B cell (primary cell): ENCODE data around the gene KIF16B. TPM values are rescaled to one million over a fixed set of nuclear protein-coding genes. Genes with fewer than 3 reads are reported as not detected.

Source experiments
- ATAC-seq: fragments of 200-7000 bp; cut with Tn5 transposase; one replicate; pipeline ENCODE4 v1.10.0; 2021; ENCODE audit warnings: low read depth, mild to moderate bottlenecking, moderate number of reproducible peaks, moderate library complexity
- CTCF ChIA-PET: fragments of 350-600 bp; sonication (Branson Sonifier 250); formaldehyde crosslinking; loops from one replicate; lab custom pipeline; 2021; ENCODE audit warnings: antibody characterized with exemption, inconsistent platforms; lab: Charles Lee
- POLR2A ChIA-PET: fragments of 350-600 bp; sonication (Branson Sonifier 250); formaldehyde crosslinking; loops from one replicate; lab custom pipeline; 2021; ENCODE audit warnings: antibody characterized with exemption; lab: Charles Lee
- DNase-seq: peaks from one replicate; pipeline ENCODE4 v3.0.0; 2013
- H2AFZ ChIP-seq: 2 replicates; pipeline ENCODE4 v1.6.1; 2012; ENCODE audit warnings: mild to moderate bottlenecking, low read depth, low read length; ENCODE audit not compliant: insufficient read depth, poor library complexity, severe bottlenecking
- H3K27ac ChIP-seq, 2 donors: 1 replicate in 1 of 2; 2 replicates in 1 of 2; pipeline ENCODE4 v1.5.1; 2012 to 2013; ENCODE audit warnings: low read length in 2 of 2, mild to moderate bottlenecking in 2 of 2, moderate library complexity in 1 of 2
- H3K27me3 ChIP-seq, 4 experiments: fragments of 200-600 bp in 1 of 4; sonication (generic) in 1 of 4; replicated peaks in 1 of 4; 1 replicate in 2 of 4; 2 replicates in 2 of 4; pipeline versions ENCODE4 v1.6.1 to v1.7.0; 2013 to 2016; ENCODE audit warnings: low read length in 3 of 4, mild to moderate bottlenecking in 2 of 4, mixed read lengths in 1 of 4, moderate library complexity in 1 of 4; ENCODE audit not compliant: insufficient read depth in 4 of 4, control insufficient read depth in 3 of 4; ENCODE audit errors: control extremely low read depth in 1 of 4
- H3K36me3 ChIP-seq, 2 experiments: replicated peaks in 1 of 2; 1 replicate in 1 of 2; 2 replicates in 1 of 2; pipeline versions ENCODE4 v1.6.1 to v1.7.1; 2013; ENCODE audit warnings: low read length in 1 of 2; ENCODE audit not compliant: insufficient read depth in 2 of 2, control insufficient read depth in 1 of 2; ENCODE audit errors: control extremely low read depth in 1 of 2, extremely low read depth in 1 of 2
- H3K4me1 ChIP-seq, 2 donors: fragments of 200-600 bp in 1 of 2; sonication (generic) in 1 of 2; 1 replicate in 1 of 2; 2 replicates in 1 of 2; pipeline versions ENCODE4 v1.5.1 to v1.6.1; 2013 to 2017; ENCODE audit warnings: low read length in 2 of 2; ENCODE audit not compliant: control insufficient read depth in 2 of 2, insufficient read depth in 2 of 2
- H3K4me2 ChIP-seq: replicated peaks from 2 replicates; pipeline ENCODE3; 2012; ENCODE audit warnings: mild to moderate bottlenecking, low read depth, low read length; ENCODE audit not compliant: poor library complexity, severe bottlenecking
- H3K4me3 ChIP-seq, 5 experiments: fragments of 200-600 bp in 1 of 5; sonication (generic) in 1 of 5; 1 replicate in 3 of 5; 2 replicates in 2 of 5; pipeline versions ENCODE4 v1.5.1 to v1.7.0; 2011 to 2016; ENCODE audit warnings: low read length in 4 of 5, mild to moderate bottlenecking in 4 of 5, low read depth in 2 of 5, control low read depth in 1 of 5, moderate library complexity in 1 of 5; ENCODE audit not compliant: insufficient read depth in 1 of 5; ENCODE audit errors: control extremely low read depth in 1 of 5, extremely low read depth in 1 of 5
- H3K79me2 ChIP-seq: fragments of 200-600 bp; sonication (generic); one replicate; pipeline ENCODE4 v1.6.0; 2016; ENCODE audit warnings: low read length; ENCODE audit not compliant: control insufficient read depth, insufficient read depth
- H3K9ac ChIP-seq: fragments of 200-600 bp; sonication (generic); 2 replicates; pipeline ENCODE4 v1.6.1; 2017; ENCODE audit warnings: mild to moderate bottlenecking, low read length, moderate library complexity
- H3K9me3 ChIP-seq, 3 donors: one replicate each; pipeline versions ENCODE4 v1.6.1 to v1.7.1; 2013; ENCODE audit warnings: low read length in 2 of 3; ENCODE audit not compliant: control insufficient read depth in 2 of 3, insufficient read depth in 1 of 3; ENCODE audit errors: control extremely low read depth in 1 of 3
- H4K20me1 ChIP-seq: 2 replicates; pipeline ENCODE4 v1.6.0; 2012; ENCODE audit warnings: mild to moderate bottlenecking, low read length; ENCODE audit not compliant: insufficient read depth, control insufficient read depth, poor library complexity, severe bottlenecking
- H3K27ac Mint-ChIP-seq: one replicate; pipeline ENCODE4 v1.8.0; 2021; ENCODE audit warnings: mixed read lengths
- H3K27me3 Mint-ChIP-seq: one replicate; pipeline ENCODE4 v1.8.0; 2021; ENCODE audit warnings: mixed read lengths
- H3K4me1 Mint-ChIP-seq: one replicate; pipeline ENCODE4 v1.8.0; 2021; ENCODE audit warnings: mixed read lengths
- H3K4me3 Mint-ChIP-seq: one replicate; pipeline ENCODE4 v1.8.0; 2021; ENCODE audit warnings: mixed read lengths
- H3K9me3 Mint-ChIP-seq: one replicate; pipeline ENCODE4 v1.8.0; 2022; ENCODE audit warnings: mixed read lengths; ENCODE audit not compliant: insufficient read depth
- CTCF ChIP-seq: fragments of 200-600 bp; IDR thresholded peaks from one replicate; pipeline ENCODE4 v1.8.0; 2022; ENCODE audit warnings: antibody characterized with exemption, mild to moderate bottlenecking
- EZH2 ChIP-seq: IDR thresholded peaks from 2 replicates; pipeline ENCODE4 v1.6.1; 2012; ENCODE audit warnings: borderline replicate concordance, low read depth, mild to moderate bottlenecking, moderate library complexity, low read length; ENCODE audit not compliant: insufficient read depth, poor library complexity, severe bottlenecking
- WGBS: methylation state at CpG from one replicate; pipeline ENCODE4 v1.1.5; 2013; ENCODE audit warnings: missing lambda C conversion rate; ENCODE audit not compliant: insufficient coverage; 5-methylcytosine and 5-hydroxymethylcytosine counted together
- intact Hi-C: fragments of 100-400 bp; cut with micrococcal nuclease; formaldehyde crosslinking; loops from one replicate; pipeline ENCODE4 v1.10.0; 2022
- polyA plus RNA-seq: library from polyadenylated mRNA; depleted of rRNA; stranded (reverse); fragments of >200 nt; gene quantifications from 2 replicates; pipeline ENCODE4 v1.2.3, GENCODE V29; 2012
- total RNA-seq, 2 donors: library from RNA; stranded (reverse); fragments of 120-200 nt in 1 of 2; gene quantifications; 1 replicate in 1 of 2; 2 replicates in 1 of 2; pipeline versions ENCODE4 v1.2.3 to v1.2.4, GENCODE V29; 2013 to 2022

Gene KIF16B
- total and polyA plus RNA-seq, 2 donors (not counting 1 experiment from before 2014, with no cell fraction given): 4.5 to 13.0 TPM

GRCh38 chr20:16481977-16482376, 91.3 kb downstream of the KIF16B start:
- H3K27ac Mint-ChIP-seq: no peak overlapping the region
- Histone ChIP-seq H3K4me2 (no peak overlapping the region), H2AFZ (no peak overlapping the region), H4K20me1 (no peaks in the 10 kb centered on the region), H3K36me3 (peaks cover 0 to 1% of the 10 kb centered on the region in 2 experiments), H3K27ac (no peak overlapping the region), H3K9ac (no peak overlapping the region), H3K27me3 (no peaks in the 10 kb centered on the region), H3K4me1 (no peaks in the 10 kb centered on the region), H3K79me2 (no peaks in the 10 kb centered on the region), H3K9me3 (no peaks in the 10 kb centered on the region), H3K4me3 (no peak overlapping the region)
- no peak for DNase-seq
- 86% methylated on average over 1 of the region's 2 CpGs for WGBS
- peaks cover 5% of the 10 kb centered on the region for H3K4me1 Mint-ChIP-seq
- H3K4me3 Mint-ChIP-seq: no peak overlapping the region
- no peaks in the 10 kb centered on the region for H3K27me3 Mint-ChIP-seq
- CTCF ChIA-PET: interaction anchor here (1.2 kb wide), 1 partner anchor 773 kb away, joined by 3 read pairs; no protein-coding TSS in a partner anchor
- ATAC-seq: no peak
- H3K9me3 Mint-ChIP-seq: peaks cover 2% of the 10 kb centered on the region
- no peak for TF ChIP-seq CTCF
- TF ChIP-seq EZH2: no peak
- intact Hi-C loops: no loop called here
- POLR2A ChIA-PET: no interaction called here

- Histone ChIP-seq H3K9me3 (no peaks in the 10 kb centered on the region), H3K27ac (no peak overlapping the region), H3K4me3 (no peak overlapping the region), H3K27me3 (no peaks in the 10 kb centered on the region), H3K9ac (no peak overlapping the region), H2AFZ (no peak overlapping the region), H3K4me2 (no peak overlapping the region), H3K4me1 (no peaks in the 10 kb centered on the region), H4K20me1 (no peaks in the 10 kb centered on the region), H3K36me3 (peaks cover 0 to 1% of the 10 kb centered on the region in 2 experiments), H3K79me2 (no peaks in the 10 kb centered on the region)
- POLR2A ChIA-PET: no interaction called here
- DNase-seq (no peak), ATAC-seq (no peak)
- 80% methylated on average over 1 of the region's 3 CpGs for WGBS
- intact Hi-C loops: loop anchor here (5.0 kb wide), 1 partner anchor 987 kb away; no protein-coding TSS in a partner anchor
- CTCF ChIA-PET: no interaction called here
- Mint-ChIP-seq H3K4me3 (no peak overlapping the region), H3K9me3 (peaks cover 2% of the 10 kb centered on the region), H3K27me3 (no peaks in the 10 kb centered on the region), H3K4me1 (peaks cover 8% of the 10 kb centered on the region), H3K27ac (no peak overlapping the region)
- TF ChIP-seq CTCF: no peak
- TF ChIP-seq EZH2: no peak
Measured at GRCh38 chr20:16479666-16480065, 93.6 kb downstream of the KIF16B start.
